MCF 10A (cell line): ENCODE data around the gene PPP4R1. TPM values are rescaled to one million over a fixed set of nuclear protein-coding genes. Genes with fewer than 3 reads are reported as not detected.

Source experiments
- BruUV-seq: library from RNA; stranded (reverse); fragments of 400-500 nt; replicated peaks from 2 replicates; lab custom pipeline; 2021; lab: Mats Ljungman, UMichigan
- CTCF ChIA-PET: fragments of 300-600 bp; sonication (Branson Sonifier 250); formaldehyde crosslinking; extraction: SDS; loops from one replicate; lab custom pipeline; 2021; ENCODE audit warnings: antibody characterized with exemption, inconsistent platforms; lab: Yijun Ruan, JAX
- POLR2A ChIA-PET: fragments of 300-600, 350-650 bp; sonication (Branson Sonifier 250); formaldehyde crosslinking; extraction: SDS; loops from one replicate; lab custom pipeline; 2020; ENCODE audit warnings: antibody characterized with exemption, inconsistent platforms; lab: Yijun Ruan, JAX
- DNase-seq: peaks from one replicate; pipeline ENCODE4 v3.0.0-alpha.2; 2018; ENCODE audit not compliant: unreplicated experiment
- H3K27ac Mint-ChIP-seq: one replicate; pipeline ENCODE4 v1.8.0; 2022; ENCODE audit warnings: mild to moderate bottlenecking, low read depth, mixed read lengths; ENCODE audit not compliant: unreplicated experiment
- H3K27me3 Mint-ChIP-seq: one replicate; pipeline ENCODE4 v1.8.0; 2022; ENCODE audit warnings: mixed read lengths; ENCODE audit not compliant: insufficient read depth, unreplicated experiment
- H3K36me3 Mint-ChIP-seq: one replicate; pipeline ENCODE4 v1.8.0; 2022; ENCODE audit warnings: mild to moderate bottlenecking, moderate library complexity, mixed read lengths; ENCODE audit not compliant: insufficient read depth, unreplicated experiment
- H3K4me1 Mint-ChIP-seq: one replicate; pipeline ENCODE4 v1.8.0; 2022; ENCODE audit warnings: mixed read lengths; ENCODE audit not compliant: insufficient read depth, unreplicated experiment
- H3K4me3 Mint-ChIP-seq: one replicate; pipeline ENCODE4 v1.8.0; 2022; ENCODE audit warnings: mild to moderate bottlenecking, moderate library complexity, mixed read lengths; ENCODE audit not compliant: unreplicated experiment
- H3K9me3 Mint-ChIP-seq: one replicate; pipeline ENCODE4 v1.8.0; 2022; ENCODE audit warnings: mixed read lengths; ENCODE audit not compliant: unreplicated experiment
- intact Hi-C: fragments of 100-400 bp; cut with micrococcal nuclease; formaldehyde crosslinking; loops from 2 replicates; pipeline ENCODE4 v1.14.1; 2022
- total RNA-seq: library from RNA; stranded (reverse); gene quantifications from 2 replicates; pipeline ENCODE4 v1.2.3, GENCODE V29; 2022
- TF ChIP-seq, protein P1 (sequence below): fragments of 200-600 bp; IDR thresholded peaks from one replicate; pipeline ENCODE4 v1.8.0; 2022; ENCODE audit warnings: antibody characterized with exemption, mild to moderate bottlenecking; ENCODE audit not compliant: unreplicated experiment

Gene PPP4R1
- total RNA-seq, 1 experiment from 2014 or later: 109 TPM

- BruUV-seq: no TSS peak
- H3K4me1 Mint-ChIP-seq: peaks cover 24% of the 10 kb centered on the region
- POLR2A ChIA-PET: interaction anchor here (0.7 to 3.1 kb wide), 21 partner anchors 11 to 310 kb away, joined by 3 to 38 read pairs (median 4); partner anchors contain the start of gene VAPA
- peak overlapping the region; percentile 96 for H3K27ac Mint-ChIP-seq
- peak overlapping the region; percentile 97 for H3K4me3 Mint-ChIP-seq
- H3K9me3 Mint-ChIP-seq: no peaks in the 10 kb centered on the region
- H3K27me3 Mint-ChIP-seq: no peaks in the 10 kb centered on the region
- H3K36me3 Mint-ChIP-seq: peaks cover 18% of the 10 kb centered on the region
- intact Hi-C loops: loop anchor here (10.0 kb wide), 1 partner anchor 299 kb away; the partner anchor contains the start of gene VAPA
- DNase-seq: no peak
- TF ChIP-seq, protein P1, sequence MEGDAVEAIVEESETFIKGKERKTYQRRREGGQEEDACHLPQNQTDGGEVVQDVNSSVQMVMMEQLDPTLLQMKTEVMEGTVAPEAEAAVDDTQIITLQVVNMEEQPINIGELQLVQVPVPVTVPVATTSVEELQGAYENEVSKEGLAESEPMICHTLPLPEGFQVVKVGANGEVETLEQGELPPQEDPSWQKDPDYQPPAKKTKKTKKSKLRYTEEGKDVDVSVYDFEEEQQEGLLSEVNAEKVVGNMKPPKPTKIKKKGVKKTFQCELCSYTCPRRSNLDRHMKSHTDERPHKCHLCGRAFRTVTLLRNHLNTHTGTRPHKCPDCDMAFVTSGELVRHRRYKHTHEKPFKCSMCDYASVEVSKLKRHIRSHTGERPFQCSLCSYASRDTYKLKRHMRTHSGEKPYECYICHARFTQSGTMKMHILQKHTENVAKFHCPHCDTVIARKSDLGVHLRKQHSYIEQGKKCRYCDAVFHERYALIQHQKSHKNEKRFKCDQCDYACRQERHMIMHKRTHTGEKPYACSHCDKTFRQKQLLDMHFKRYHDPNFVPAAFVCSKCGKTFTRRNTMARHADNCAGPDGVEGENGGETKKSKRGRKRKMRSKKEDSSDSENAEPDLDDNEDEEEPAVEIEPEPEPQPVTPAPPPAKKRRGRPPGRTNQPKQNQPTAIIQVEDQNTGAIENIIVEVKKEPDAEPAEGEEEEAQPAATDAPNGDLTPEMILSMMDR: no peak
- CTCF ChIA-PET: interaction anchor here (0.6 to 1.8 kb wide), 7 partner anchors 9 to 84 kb away, joined by 3 to 6 read pairs (median 4); no protein-coding TSS in a partner anchor
These were observed 1.7 kb upstream of the PPP4R1 start for GRCh38 chr18:9616049-9616448.

DNA sequence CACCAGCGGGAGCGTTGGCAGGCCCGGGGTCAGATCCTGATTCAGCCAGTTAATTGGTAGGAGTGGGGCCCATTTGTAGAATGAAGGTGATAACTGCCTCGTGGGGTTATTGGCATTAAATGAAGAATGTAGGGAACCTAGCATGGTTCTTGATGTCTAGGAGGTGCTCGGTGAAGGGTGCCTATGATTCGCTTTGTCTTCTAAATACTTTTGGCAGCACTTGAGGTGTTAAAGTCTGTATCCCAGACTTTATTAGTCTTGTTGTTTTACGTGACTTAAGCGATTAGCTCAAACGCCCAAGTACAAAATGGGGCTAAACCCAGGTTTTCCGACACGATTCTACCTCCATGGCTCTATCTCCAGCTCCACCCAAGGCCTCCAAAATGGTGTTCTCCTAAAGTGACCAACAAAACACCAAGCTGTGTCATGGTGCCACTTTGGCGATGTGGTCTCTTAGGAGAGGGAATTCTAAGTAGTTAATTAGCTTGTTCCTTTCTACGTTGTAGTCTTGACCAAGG is 980 bp upstream of the PPP4R1 start:
- no peak for DNase-seq
- intact Hi-C loops: loop anchor here (2.0 to 10.0 kb wide), 2 partner anchors 33 to 299 kb away; partner anchors contain the start of gene VAPA
- CTCF ChIA-PET: interaction anchor here (0.6 to 1.8 kb wide), 7 partner anchors 10 to 85 kb away, joined by 3 to 6 read pairs (median 4); no protein-coding TSS in a partner anchor
- Mint-ChIP-seq H3K9me3 (no peaks in the 10 kb centered on the region), H3K4me1 (peaks cover 28% of the 10 kb centered on the region), H3K36me3 (peaks cover 26% of the 10 kb centered on the region), H3K27ac (peak overlapping the region; percentile 96), H3K27me3 (no peaks in the 10 kb centered on the region), H3K4me3 (peak overlapping the region; percentile 97)
- POLR2A ChIA-PET: interaction anchor here (0.7 to 3.1 kb wide), 21 partner anchors 10 to 311 kb away, joined by 3 to 38 read pairs (median 4); partner anchors contain the start of gene VAPA
- TF ChIP-seq, protein P1: no peak
- BruUV-seq: TSS peak; percentile 77

- TF ChIP-seq, protein P1: no peak
- peaks cover 21% of the 10 kb centered on the region for H3K36me3 Mint-ChIP-seq
- H3K9me3 Mint-ChIP-seq: no peaks in the 10 kb centered on the region
- intact Hi-C loops: loop anchor here (1.0 to 10.0 kb wide), 5 partner anchors 30 to 301 kb away; partner anchors contain the start of gene VAPA
- peak overlapping the region; percentile 97 for H3K4me3 Mint-ChIP-seq
- H3K27me3 Mint-ChIP-seq: no peaks in the 10 kb centered on the region
- DNase-seq: peak; percentile 58
- ChIA-PET CTCF (interaction anchor here (3.0 kb wide), 1 partner anchor 337 kb away, joined by 12 read pairs; no protein-coding TSS in a partner anchor), POLR2A (interaction anchor here (0.6 to 3.4 kb wide), 16 partner anchors 9 to 477 kb away, joined by 3 to 53 read pairs (median 9); partner anchors contain the start of gene VAPA)
- H3K4me1 Mint-ChIP-seq: peaks cover 34% of the 10 kb centered on the region
- H3K27ac Mint-ChIP-seq: peak overlapping the region; percentile 96
- BruUV-seq: no TSS peak
These were observed 584 bp downstream of the PPP4R1 start for GRCh38 chr18:9613550-9614400.
